GM10266 (cell line): ENCODE measurements around the gene ASXL3.

Source experiments
- DNase-seq: peaks from one replicate; pipeline ENCODE4 v3.0.0; 2012; ENCODE audit errors: extremely low spot score
- TF ChIP-seq, protein P1 (sequence below): IDR thresholded peaks from 2 replicates; pipeline ENCODE4 v1.5.1; 2012; ENCODE audit warnings: mild to moderate bottlenecking, low read depth; ENCODE audit not compliant: control insufficient read depth, insufficient read depth; ENCODE audit errors: missing control alignments

The ASXL3 gene

DNA sequence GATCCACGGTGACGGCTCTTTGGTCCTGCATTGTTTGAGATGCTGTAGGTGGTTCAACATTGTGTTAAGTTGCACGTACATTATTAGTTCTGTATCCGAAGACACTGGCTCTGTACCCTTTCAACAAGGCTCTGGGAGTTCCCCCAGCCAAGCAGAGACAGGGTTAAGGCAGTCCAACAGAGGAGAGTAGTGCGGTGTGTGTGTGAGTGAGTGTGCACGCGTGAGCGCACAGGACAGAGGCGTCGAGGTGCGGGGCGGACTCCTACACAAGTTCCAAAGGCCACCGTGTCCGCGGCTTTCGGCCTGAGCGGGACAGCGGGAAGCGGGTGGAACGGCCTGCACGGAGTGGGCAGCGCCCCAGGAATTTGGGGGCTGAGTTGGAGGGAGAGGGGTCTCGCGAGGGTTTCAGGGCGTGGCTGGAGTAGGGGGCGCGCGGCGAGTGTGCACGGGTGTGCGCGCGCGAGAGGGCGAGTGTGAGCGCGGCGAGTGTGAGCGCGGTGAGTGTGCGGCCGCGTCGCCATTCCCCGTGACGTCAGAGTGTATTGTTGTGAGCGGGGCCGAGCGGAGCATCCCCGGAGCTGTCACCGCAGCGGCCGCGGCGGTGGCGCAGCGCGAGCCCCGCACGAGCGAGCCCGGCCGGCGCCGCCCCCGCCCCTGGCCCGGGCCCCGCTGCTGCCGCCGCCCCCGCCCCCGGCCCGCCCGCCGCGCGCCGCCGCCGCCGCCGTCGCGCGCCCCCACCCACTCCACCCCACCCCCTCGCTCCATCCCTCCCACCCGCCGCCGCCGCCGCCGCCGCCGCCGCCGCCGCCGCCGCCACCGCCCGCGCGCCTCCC lies at the start of gene ASXL3:
ASXL3 (plus strand) TSS at position 535 of the 833 bp plus-strand sequence. CDS start 413 bp downstream, outside the sequence.
- DNase-seq: peak; percentile 54
- TF ChIP-seq, protein P1, sequence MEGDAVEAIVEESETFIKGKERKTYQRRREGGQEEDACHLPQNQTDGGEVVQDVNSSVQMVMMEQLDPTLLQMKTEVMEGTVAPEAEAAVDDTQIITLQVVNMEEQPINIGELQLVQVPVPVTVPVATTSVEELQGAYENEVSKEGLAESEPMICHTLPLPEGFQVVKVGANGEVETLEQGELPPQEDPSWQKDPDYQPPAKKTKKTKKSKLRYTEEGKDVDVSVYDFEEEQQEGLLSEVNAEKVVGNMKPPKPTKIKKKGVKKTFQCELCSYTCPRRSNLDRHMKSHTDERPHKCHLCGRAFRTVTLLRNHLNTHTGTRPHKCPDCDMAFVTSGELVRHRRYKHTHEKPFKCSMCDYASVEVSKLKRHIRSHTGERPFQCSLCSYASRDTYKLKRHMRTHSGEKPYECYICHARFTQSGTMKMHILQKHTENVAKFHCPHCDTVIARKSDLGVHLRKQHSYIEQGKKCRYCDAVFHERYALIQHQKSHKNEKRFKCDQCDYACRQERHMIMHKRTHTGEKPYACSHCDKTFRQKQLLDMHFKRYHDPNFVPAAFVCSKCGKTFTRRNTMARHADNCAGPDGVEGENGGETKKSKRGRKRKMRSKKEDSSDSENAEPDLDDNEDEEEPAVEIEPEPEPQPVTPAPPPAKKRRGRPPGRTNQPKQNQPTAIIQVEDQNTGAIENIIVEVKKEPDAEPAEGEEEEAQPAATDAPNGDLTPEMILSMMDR: no peak

- no peak for DNase-seq
- TF ChIP-seq, protein P1: no peak
Measured at GRCh38 chr18:33532978-33533377, 45.0 kb upstream of the ASXL3 start.

DNA sequence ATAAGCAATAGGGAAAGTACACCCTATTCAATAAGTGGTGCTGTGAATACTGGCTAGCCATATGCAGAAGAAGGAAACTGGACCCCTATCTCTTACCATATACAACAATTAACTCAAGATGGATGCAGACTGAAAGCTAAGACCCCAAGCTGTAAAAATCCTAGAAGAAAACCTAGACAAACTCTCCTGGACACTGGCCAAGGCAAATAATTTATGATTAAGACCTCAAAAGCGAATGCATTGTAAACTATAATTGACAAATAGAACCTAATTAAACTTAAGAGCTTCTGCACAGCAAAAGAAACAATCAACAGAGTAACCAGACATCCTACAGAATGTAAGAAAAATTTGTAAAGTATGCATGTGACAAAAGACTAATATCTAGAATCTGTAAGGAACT lies 41.1 kb upstream of the ASXL3 start:
- DNase-seq: no peak
- TF ChIP-seq, protein P1: no peak

- TF ChIP-seq, protein P1: no peak
- no peak for DNase-seq
Measured at GRCh38 chr18:33538418-33539042, 39.5 kb upstream of the ASXL3 start.

- no peak for DNase-seq
- TF ChIP-seq, protein P1: no peak
Measured at GRCh38 chr18:33540392-33540791, 37.6 kb upstream of the ASXL3 start.

GRCh38 chr18:33541316-33541715 lies 36.7 kb upstream of the ASXL3 start:
- TF ChIP-seq, protein P1: no peak
- no peak for DNase-seq

GRCh38 chr18:33556846-33557245 lies 21.2 kb upstream of the ASXL3 start:
- TF ChIP-seq, protein P1: no peak
- DNase-seq: no peak
